HS-5 (cell line): Measurements from ENCODE around the gene MACROD2.

ENCODE experiments used
- DNase-seq: peaks from one replicate; pipeline ENCODE4 v3.0.0-alpha.2; 2012; ENCODE audit warnings: low read depth

MACROD2 gene

GRCh38 chr20:16063881-16064280 is 2068.6 kb downstream of the MACROD2 start:
- DNase-seq = no peak

GRCh38 chr20:16064989-16065707 is 2069.8 kb downstream of the MACROD2 start:
- DNase-seq = no peak

- DNase-seq = no peak
Measured at GRCh38 chr20:16066571-16066970, 2071.3 kb downstream of the MACROD2 start.

- no peak for DNase-seq
Measured at GRCh38 chr20:16069389-16070010, 2074.2 kb downstream of the MACROD2 start.

- DNase-seq = no peak
Measured at GRCh38 chr20:16072220-16072619, 2076.9 kb downstream of the MACROD2 start.

GRCh38 chr20:16078172-16078898 is 2083.0 kb downstream of the MACROD2 start:
- no peak for DNase-seq

- no peak for DNase-seq
Measured at GRCh38 chr20:16081421-16081820, 2086.1 kb downstream of the MACROD2 start.

GRCh38 chr20:16082051-16082550 is 2086.8 kb downstream of the MACROD2 start:
- no peak for DNase-seq

- DNase-seq = no peak
Measured at GRCh38 chr20:16083639-16084280, 2088.4 kb downstream of the MACROD2 start.

- DNase-seq = no peak
Measured at GRCh38 chr20:16095226-16095625, 2099.9 kb downstream of the MACROD2 start.

- DNase-seq = no peak
Measured at GRCh38 chr20:16096756-16097326, 2101.5 kb downstream of the MACROD2 start.

GRCh38 chr20:16097788-16098187 is 2102.5 kb downstream of the MACROD2 start:
- DNase-seq = no peak

GRCh38 chr20:16098890-16099639 is 2103.7 kb downstream of the MACROD2 start:
- DNase-seq = no peak

GRCh38 chr20:16100111-16100510 is 2104.8 kb downstream of the MACROD2 start:
- no peak for DNase-seq

- no peak for DNase-seq
Measured at GRCh38 chr20:16100767-16101166, 2105.5 kb downstream of the MACROD2 start.
